Caco-2 (cell line): ENCODE measurements around the gene SLC24A4. TPM values are rescaled to one million over a fixed set of nuclear protein-coding genes. Genes with fewer than 3 reads are reported as not detected.

Source experiments
- BruUV-seq: library from RNA; stranded (reverse); fragments of 400-500 nt; replicated peaks from 2 replicates; lab custom pipeline; 2021; lab: Mats Ljungman, UMichigan
- CTCF ChIA-PET: fragments of 300-600 bp; sonication (Branson Sonifier 250); formaldehyde crosslinking; loops from one replicate; lab custom pipeline; 2022; ENCODE audit warnings: antibody characterized with exemption; lab: Charles Lee
- POLR2A ChIA-PET: fragments of 300-600 bp; sonication (Branson Sonifier 250); formaldehyde crosslinking; loops from one replicate; lab custom pipeline; 2022; ENCODE audit warnings: antibody characterized with exemption; lab: Charles Lee
- DNase-seq, 2 experiments: peaks; one replicate each; pipeline versions ENCODE4 v3.0.0 to v3.0.0-alpha.2; 2020 to 2022
- H3K27me3 ChIP-seq: replicated peaks from 2 replicates; pipeline ENCODE4 v1.6.0; 2011; ENCODE audit warnings: low read length; ENCODE audit not compliant: control insufficient read depth, insufficient read depth
- H3K36me3 ChIP-seq: 2 replicates; pipeline ENCODE4 v1.5.1; 2011; ENCODE audit warnings: low read length; ENCODE audit not compliant: control insufficient read depth, insufficient read depth
- H3K4me1 ChIP-seq: fragments of 250-450 bp; sonication (Bioruptor Pico); 2 replicates; pipeline ENCODE4 v1.5.1; 2020; ENCODE audit warnings: mild to moderate bottlenecking
- H3K4me3 ChIP-seq: 2 replicates; pipeline ENCODE4 v1.5.1; 2011; ENCODE audit warnings: low read depth, mild to moderate bottlenecking, control low read depth, low read length
- H3K9me3 ChIP-seq: fragments of 250-450 bp; sonication (Bioruptor Pico); 2 replicates; pipeline ENCODE4 v1.5.1; 2020; ENCODE audit warnings: mild to moderate bottlenecking, moderate library complexity
- H3K27ac Mint-ChIP-seq: one replicate; pipeline ENCODE4 v1.8.0; 2022; ENCODE audit warnings: mixed read lengths; ENCODE audit not compliant: unreplicated experiment
- H3K27me3 Mint-ChIP-seq: one replicate; pipeline ENCODE4 v1.8.0; 2022; ENCODE audit warnings: mixed read lengths; ENCODE audit not compliant: insufficient read depth, unreplicated experiment
- H3K36me3 Mint-ChIP-seq: one replicate; pipeline ENCODE4 v1.8.0; 2022; ENCODE audit warnings: mild to moderate bottlenecking, mixed read lengths; ENCODE audit not compliant: insufficient read depth, unreplicated experiment
- H3K4me1 Mint-ChIP-seq: one replicate; pipeline ENCODE4 v1.8.0; 2022; ENCODE audit warnings: low read depth, mixed read lengths; ENCODE audit not compliant: unreplicated experiment
- H3K4me3 Mint-ChIP-seq: one replicate; pipeline ENCODE4 v1.8.0; 2022; ENCODE audit warnings: mild to moderate bottlenecking, moderate library complexity, mixed read lengths; ENCODE audit not compliant: unreplicated experiment
- H3K9me3 Mint-ChIP-seq: one replicate; pipeline ENCODE4 v1.8.0; 2022; ENCODE audit warnings: mixed read lengths; ENCODE audit not compliant: unreplicated experiment
- CTCF ChIP-seq, 2 experiments: fragments of 200-600 bp in 1 of 2; IDR thresholded peaks; 1 replicate in 1 of 2; 2 replicates in 1 of 2; pipeline versions ENCODE4 v1.5.1 to v1.8.0; 2011 to 2022; ENCODE audit warnings: antibody characterized with exemption in 1 of 2, control low read depth in 1 of 2, inconsistent platforms in 1 of 2, low read depth in 1 of 2, low read length in 1 of 2, mild to moderate bottlenecking in 1 of 2, moderate library complexity in 1 of 2; ENCODE audit not compliant: insufficient read depth in 1 of 2, severe bottlenecking in 1 of 2, unreplicated experiment in 1 of 2
- intact Hi-C: fragments of 100-400 bp; cut with micrococcal nuclease; formaldehyde crosslinking; loops from one replicate; pipeline ENCODE4 v1.10.0; 2022; ENCODE audit not compliant: unreplicated experiment
- total RNA-seq: library from RNA; stranded (reverse); gene quantifications from 2 replicates; pipeline ENCODE4 v1.2.3, GENCODE V29; 2022

SLC24A4 gene
- total RNA-seq, 1 experiment from 2014 or later: not detected

DNA sequence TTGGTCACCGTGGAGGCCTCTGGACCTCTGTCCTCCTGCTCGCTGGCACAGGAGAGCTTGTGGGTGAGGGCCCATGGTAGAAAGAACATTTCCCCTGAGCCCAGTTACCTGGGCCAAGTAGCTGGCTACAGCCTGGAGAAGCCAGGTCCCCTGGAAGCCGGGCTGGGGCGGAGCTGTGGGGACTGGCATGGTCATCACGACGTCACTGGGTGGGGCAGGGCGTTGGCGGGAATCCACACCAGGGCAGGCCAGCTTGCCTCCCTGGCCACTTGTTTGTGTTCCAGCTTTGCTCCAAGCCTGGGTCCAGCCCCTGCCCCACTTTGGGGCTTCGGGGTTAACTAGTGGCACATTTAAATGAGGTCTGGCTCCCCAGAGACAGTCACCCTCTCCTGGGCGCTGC, 35.0 kb upstream of the SLC24A4 start:
- ChIA-PET POLR2A (no interaction called here), CTCF (no interaction called here)
- Mint-ChIP-seq H3K36me3 (no peaks in the 10 kb centered on the region), H3K4me1 (no peaks in the 10 kb centered on the region), H3K4me3 (no peak overlapping the region), H3K9me3 (no peaks in the 10 kb centered on the region), H3K27me3 (peaks cover 18% of the 10 kb centered on the region), H3K27ac (no peak overlapping the region)
- H3K36me3 ChIP-seq: no peaks in the 10 kb centered on the region
- H3K27me3 ChIP-seq: no peaks in the 10 kb centered on the region
- TF ChIP-seq CTCF (IDR thresholded peaks at IDR 0.05; ENCODE audit: insufficient read depth in 1 of 2, low read depth in 1 of 2, low read length in 1 of 2, severe bottlenecking in 1 of 2, unreplicated experiment in 1 of 2): no peak
- no peak for DNase-seq
- intact Hi-C loops: no loop called here
- H3K4me1 ChIP-seq: no peaks in the 10 kb centered on the region
- H3K4me3 ChIP-seq: no peak overlapping the region
- H3K9me3 ChIP-seq: no peaks in the 10 kb centered on the region
- no TSS peak for BruUV-seq

- Histone ChIP-seq H3K4me1 (no peaks in the 10 kb centered on the region), H3K9me3 (no peaks in the 10 kb centered on the region), H3K27me3 (no peaks in the 10 kb centered on the region), H3K36me3 (no peaks in the 10 kb centered on the region), H3K4me3 (no peak overlapping the region)
- Mint-ChIP-seq H3K4me3 (no peak overlapping the region), H3K4me1 (no peaks in the 10 kb centered on the region), H3K27me3 (peaks cover 22% of the 10 kb centered on the region), H3K27ac (no peak overlapping the region), H3K36me3 (no peaks in the 10 kb centered on the region), H3K9me3 (no peaks in the 10 kb centered on the region)
- ChIA-PET CTCF (no interaction called here), POLR2A (no interaction called here)
- BruUV-seq: no TSS peak
- intact Hi-C loops: no loop called here
- TF ChIP-seq CTCF (IDR thresholded peaks at IDR 0.05; ENCODE audit: insufficient read depth in 1 of 2, low read depth in 1 of 2, low read length in 1 of 2, severe bottlenecking in 1 of 2, unreplicated experiment in 1 of 2): no peak
- no peak for DNase-seq
These were observed 33.8 kb upstream of the SLC24A4 start for GRCh38 chr14:92288994-92289660.

DNA sequence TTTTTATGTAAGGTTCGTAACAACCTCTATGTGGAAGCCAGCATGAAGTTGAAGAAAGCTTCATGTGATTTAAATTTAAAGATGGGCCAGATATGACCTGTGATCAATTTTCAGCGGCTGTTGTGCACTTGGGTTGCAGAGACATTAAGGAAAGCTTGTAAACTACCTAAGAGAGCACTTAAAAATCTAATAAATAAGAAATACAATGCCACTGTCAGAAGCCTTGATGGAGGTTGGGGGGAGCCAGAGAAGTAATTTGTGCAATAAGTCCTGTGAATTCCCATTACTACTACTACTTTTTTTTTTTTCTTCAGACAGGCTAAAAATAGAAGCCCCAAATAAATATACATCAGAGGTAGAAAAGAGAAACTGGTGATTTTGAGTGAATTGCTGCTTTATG, 30.3 kb upstream of the SLC24A4 start:
- Histone ChIP-seq H3K4me3 (no peak overlapping the region), H3K36me3 (no peaks in the 10 kb centered on the region), H3K27me3 (no peaks in the 10 kb centered on the region), H3K4me1 (no peaks in the 10 kb centered on the region), H3K9me3 (no peaks in the 10 kb centered on the region)
- DNase-seq: no peak
- Mint-ChIP-seq H3K36me3 (no peaks in the 10 kb centered on the region), H3K27me3 (peaks cover 31% of the 10 kb centered on the region), H3K27ac (no peak overlapping the region), H3K4me1 (no peaks in the 10 kb centered on the region), H3K4me3 (no peak overlapping the region), H3K9me3 (no peaks in the 10 kb centered on the region)
- no TSS peak for BruUV-seq
- intact Hi-C loops: no loop called here
- ChIA-PET CTCF (no interaction called here), POLR2A (no interaction called here)
- TF ChIP-seq CTCF (IDR thresholded peaks at IDR 0.05; ENCODE audit: insufficient read depth in 1 of 2, low read depth in 1 of 2, low read length in 1 of 2, severe bottlenecking in 1 of 2, unreplicated experiment in 1 of 2): no peak
